ENCODE measurements around the gene FAM117B. TPM values are rescaled to one million over a fixed set of nuclear protein-coding genes. Genes with fewer than 3 reads are reported as not detected.

FAM117B gene
- total RNA-seq, 1 donor = 1.7 TPM

- no peak overlapping the region for H3K4me3 ChIP-seq (ENCODE audit: low read depth, low read length)
- no peak for DNase-seq (ENCODE audit: low read depth)
- no peak for TF ChIP-seq CTCF (IDR thresholded peaks at IDR 0.05; ENCODE audit: insufficient read depth, low read depth, low read length)
These were observed 126.1 kb downstream of the FAM117B start for GRCh38 chr2:202760848-202761247.

- no peak overlapping the region for H3K4me3 ChIP-seq (ENCODE audit: low read depth, low read length)
- peak; percentile 28 for DNase-seq (ENCODE audit: low read depth)
- no peak for TF ChIP-seq CTCF (IDR thresholded peaks at IDR 0.05; ENCODE audit: insufficient read depth, low read depth, low read length)
These were observed 127.8 kb downstream of the FAM117B start for GRCh38 chr2:202762556-202762955.

- TF ChIP-seq CTCF (IDR thresholded peaks at IDR 0.05; ENCODE audit: insufficient read depth, low read depth, low read length) = no peak
- no peak overlapping the region for H3K4me3 ChIP-seq (ENCODE audit: low read depth, low read length)
- no peak for DNase-seq (ENCODE audit: low read depth)
These were observed 129.1 kb downstream of the FAM117B start for GRCh38 chr2:202763916-202764315.

GRCh38 chr2:202764991-202765390, 130.2 kb downstream of the FAM117B start:
- H3K4me3 ChIP-seq (ENCODE audit: low read depth, low read length) = no peak overlapping the region
- no peak for DNase-seq (ENCODE audit: low read depth)
- no peak for TF ChIP-seq CTCF (IDR thresholded peaks at IDR 0.05; ENCODE audit: insufficient read depth, low read depth, low read length)

GRCh38 chr2:202765436-202765835, 130.7 kb downstream of the FAM117B start:
- DNase-seq (ENCODE audit: low read depth) = no peak
- no peak for TF ChIP-seq CTCF (IDR thresholded peaks at IDR 0.05; ENCODE audit: insufficient read depth, low read depth, low read length)
- H3K4me3 ChIP-seq (ENCODE audit: low read depth, low read length) = no peak overlapping the region

GRCh38 chr2:202768273-202768672, 133.5 kb downstream of the FAM117B start:
- no peak for TF ChIP-seq CTCF (IDR thresholded peaks at IDR 0.05; ENCODE audit: insufficient read depth, low read depth, low read length)
- no peak overlapping the region for H3K4me3 ChIP-seq (ENCODE audit: low read depth, low read length)

GRCh38 chr2:202769201-202769600, 134.4 kb downstream of the FAM117B start:
- H3K4me3 ChIP-seq (ENCODE audit: low read depth, low read length) = no peak overlapping the region
- no peak for TF ChIP-seq CTCF (IDR thresholded peaks at IDR 0.05; ENCODE audit: insufficient read depth, low read depth, low read length)
- DNase-seq (ENCODE audit: low read depth) = peak; percentile 61

More at GRCh38 chr2:202768273-202768672, 133.5 kb downstream of the FAM117B start:
- DNase-seq (ENCODE audit: low read depth) = no peak
